Ovary (tissue), 9 donors: ENCODE results near the gene PFDN5. TPM values are rescaled to one million over a fixed set of nuclear protein-coding genes. Genes with fewer than 3 reads are reported as not detected.

ENCODE experiments used
- DNase-seq, 5 donors: peaks; one replicate each; pipeline ENCODE4 v3.0.0-alpha.2; 2019 to 2020
- H3K27ac ChIP-seq, 2 donors: fragments of 200-600 bp; one replicate each; pipeline versions ENCODE4 v1.5.1 to v1.8.0; 2019 to 2022
- H3K27me3 ChIP-seq: fragments of 200-600 bp; one replicate; pipeline ENCODE4 v1.8.0; 2022
- H3K36me3 ChIP-seq: fragments of 200-600 bp; sonication (generic); one replicate; pipeline ENCODE4 v1.5.1; 2019
- H3K4me1 ChIP-seq: one replicate; pipeline ENCODE4 v1.8.1; 2013; ENCODE audit warnings: mild to moderate bottlenecking, moderate library complexity; ENCODE audit not compliant: insufficient read depth
- H3K4me3 ChIP-seq: fragments of 200-600 bp; sonication (generic); one replicate; pipeline ENCODE4 v1.5.1; 2017
- H3K9me3 ChIP-seq, 2 donors: fragments of 200-600 bp in 1 of 2; sonication (generic) in 1 of 2; one replicate each; pipeline versions ENCODE4 v1.5.1 to v1.8.1; 2013 to 2019; ENCODE audit warnings: mild to moderate bottlenecking in 1 of 2, moderate library complexity in 1 of 2
- EP300 ChIP-seq: sonication (generic); formaldehyde crosslinking; IDR thresholded peaks from one replicate; pipeline ENCODE4 v1.6.1; 2017; ENCODE audit warnings: antibody characterized with exemption
- POLR2A ChIP-seq: fragments of 450-650 bp; IDR thresholded peaks from one replicate; pipeline ENCODE4 v1.6.1; 2017; ENCODE audit warnings: antibody characterized with exemption, mild to moderate bottlenecking, moderate library complexity
- WGBS, 3 donors: extraction: QIAGEN DNeasy Blood & Tissue Kit in 1 of 3; methylation state at CpG; one replicate each; pipeline versions ENCODE4 v1.1.5 to v1.1.7; 2013 to 2017; 5-methylcytosine and 5-hydroxymethylcytosine counted together
- intact Hi-C, 4 donors: fragments of 100-400 bp; cut with DNase I; formaldehyde crosslinking; loops; one replicate each; pipeline versions ENCODE4 v1.11.0 to v1.15.1; 2022 to 2023
- polyA plus RNA-seq, 2 donors: library from polyadenylated mRNA; stranded (reverse); fragments of 200-250 nt in 1 of 2; fragments of 350-450 nt in 1 of 2; fragmentation: Illumina TruSeq in 1 of 2; extraction: RNeasy Lipid Tissue Mini Kit (QIAGEN cat#74804) in 1 of 2; gene quantifications; one replicate each; pipeline ENCODE4 v1.2.3, GENCODE V29; 2013 to 2014
- total RNA-seq, 7 donors: library from RNA; depleted of rRNA in 2 of 7; stranded (reverse); fragments of >200 nt in 2 of 7; fragmentation: NEBNext Ultra II Directional in 3 of 7; extraction: Animal tissue kit (Norgen Biotek cat#: 25700) in 3 of 7; gene quantifications; one replicate each; pipeline versions ENCODE4 v1.1.0 to v1.2.4, GENCODE V29; 2016 to 2023
- TF ChIP-seq, protein P1 (sequence below), 3 donors: fragments of 450-650 bp in 2 of 3; fragments of 200-600 bp in 1 of 3; IDR thresholded peaks; one replicate each; pipeline versions ENCODE4 v1.5.1 to v1.8.0; 2016 to 2022; ENCODE audit warnings: antibody characterized with exemption in 3 of 3, mild to moderate bottlenecking in 1 of 3
- donor health status: DM: no; HTN: no; CAD: no; lungs with moderate emphysema.
- donor health status: DM: no; HTN: no; CAD: no.
- donor health status: Bipolar disorder and iron deficiency.
- donor health status: DM: yes; HTN: yes; CAD: no.
- donor health status: DM: no; HTN: no; CAD: no.
- donor health status: DM: yes; HTN: yes; CAD: no.

PFDN5 gene
- total and polyA plus RNA-seq, 9 donors: 603 to 1,792 (median 954) TPM

DNA sequence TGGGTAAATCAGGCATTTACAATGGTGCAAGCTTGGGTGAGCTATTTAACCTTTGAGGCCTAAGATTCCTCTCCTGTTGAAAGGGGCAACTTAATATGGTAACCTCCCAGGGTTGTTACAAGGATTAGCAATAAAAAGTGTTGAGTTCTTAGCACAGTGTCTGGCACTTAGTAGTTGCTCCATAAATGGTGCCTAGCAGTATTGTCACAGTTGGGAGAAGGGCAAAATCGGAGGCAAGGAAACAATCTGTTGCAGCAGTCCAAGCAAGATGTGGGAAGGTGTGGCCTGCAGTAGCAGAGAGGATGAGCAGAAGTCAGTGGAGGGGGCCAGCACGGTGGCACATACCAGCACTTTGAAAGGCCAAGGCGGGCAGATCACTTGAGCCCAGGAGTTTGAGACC, 48.1 kb downstream of the PFDN5 start:
- intact Hi-C loops: no loop called here
- WGBS, 3 donors: 61 to 62% (median 62%) methylated on average over 3 of the region's 3 CpGs
- TF ChIP-seq POLR2A: no peak
- TF ChIP-seq EP300: no peak
- TF ChIP-seq, protein P1, sequence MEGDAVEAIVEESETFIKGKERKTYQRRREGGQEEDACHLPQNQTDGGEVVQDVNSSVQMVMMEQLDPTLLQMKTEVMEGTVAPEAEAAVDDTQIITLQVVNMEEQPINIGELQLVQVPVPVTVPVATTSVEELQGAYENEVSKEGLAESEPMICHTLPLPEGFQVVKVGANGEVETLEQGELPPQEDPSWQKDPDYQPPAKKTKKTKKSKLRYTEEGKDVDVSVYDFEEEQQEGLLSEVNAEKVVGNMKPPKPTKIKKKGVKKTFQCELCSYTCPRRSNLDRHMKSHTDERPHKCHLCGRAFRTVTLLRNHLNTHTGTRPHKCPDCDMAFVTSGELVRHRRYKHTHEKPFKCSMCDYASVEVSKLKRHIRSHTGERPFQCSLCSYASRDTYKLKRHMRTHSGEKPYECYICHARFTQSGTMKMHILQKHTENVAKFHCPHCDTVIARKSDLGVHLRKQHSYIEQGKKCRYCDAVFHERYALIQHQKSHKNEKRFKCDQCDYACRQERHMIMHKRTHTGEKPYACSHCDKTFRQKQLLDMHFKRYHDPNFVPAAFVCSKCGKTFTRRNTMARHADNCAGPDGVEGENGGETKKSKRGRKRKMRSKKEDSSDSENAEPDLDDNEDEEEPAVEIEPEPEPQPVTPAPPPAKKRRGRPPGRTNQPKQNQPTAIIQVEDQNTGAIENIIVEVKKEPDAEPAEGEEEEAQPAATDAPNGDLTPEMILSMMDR (IDR thresholded peaks at IDR 0.05): no peak

GRCh38 chr12:53343969-53344368, 48.6 kb downstream of the PFDN5 start:
- intact Hi-C loops: loop anchor here in 1 of 4 donors (2.0 kb wide), 1 partner anchor 19 kb away; no protein-coding TSS in a partner anchor
- 94 to 98% (median 97%) methylated on average over 4 of the region's 4 CpGs for WGBS, 3 donors
- Histone ChIP-seq H3K27me3 (no peaks in the 10 kb centered on the region), H3K9me3 (no peaks in the 10 kb centered on the region), H3K36me3 (no peaks in the 10 kb centered on the region), H3K4me3 (no peak overlapping the region), H3K4me1 (peaks cover 3% of the 10 kb centered on the region), H3K27ac (peak overlapping the region in 1 of 2 donors; percentile 73)
- TF ChIP-seq, protein P1 (IDR thresholded peaks at IDR 0.05): no peak
- TF ChIP-seq EP300 (no peak), POLR2A (no peak)
- DNase-seq: no peak

More for the DNA sequence above, 48.1 kb downstream of the PFDN5 start:
- no peak overlapping the region for H3K27ac ChIP-seq
- H3K36me3 ChIP-seq: no peaks in the 10 kb centered on the region
- DNase-seq: no peak
- no peaks in the 10 kb centered on the region for H3K9me3 ChIP-seq
- no peaks in the 10 kb centered on the region for H3K27me3 ChIP-seq
- H3K4me3 ChIP-seq: no peak overlapping the region
- peaks cover 3% of the 10 kb centered on the region for H3K4me1 ChIP-seq

DNA sequence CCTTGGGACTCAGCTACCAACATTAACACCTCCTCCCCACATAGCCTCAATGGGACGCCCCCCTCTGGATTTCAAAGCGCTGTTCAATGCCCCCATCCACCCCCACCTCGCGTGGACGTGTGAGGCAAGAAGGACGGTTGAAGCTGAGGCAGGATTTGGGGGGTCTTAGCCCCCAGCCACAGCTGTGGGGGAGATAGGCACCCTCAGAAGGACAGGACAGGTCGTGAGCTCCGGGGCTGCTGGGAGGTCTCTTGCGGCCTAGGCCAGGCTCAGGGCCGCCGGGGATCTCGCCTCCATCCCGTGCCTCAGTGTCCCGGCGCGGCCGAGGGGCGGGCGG, 49.1 kb downstream of the PFDN5 start:
- peak overlapping the region; percentile 46 to 73 for H3K27ac ChIP-seq
- DNase-seq: peak in 1 of 5 donors; percentile 20

DNA sequence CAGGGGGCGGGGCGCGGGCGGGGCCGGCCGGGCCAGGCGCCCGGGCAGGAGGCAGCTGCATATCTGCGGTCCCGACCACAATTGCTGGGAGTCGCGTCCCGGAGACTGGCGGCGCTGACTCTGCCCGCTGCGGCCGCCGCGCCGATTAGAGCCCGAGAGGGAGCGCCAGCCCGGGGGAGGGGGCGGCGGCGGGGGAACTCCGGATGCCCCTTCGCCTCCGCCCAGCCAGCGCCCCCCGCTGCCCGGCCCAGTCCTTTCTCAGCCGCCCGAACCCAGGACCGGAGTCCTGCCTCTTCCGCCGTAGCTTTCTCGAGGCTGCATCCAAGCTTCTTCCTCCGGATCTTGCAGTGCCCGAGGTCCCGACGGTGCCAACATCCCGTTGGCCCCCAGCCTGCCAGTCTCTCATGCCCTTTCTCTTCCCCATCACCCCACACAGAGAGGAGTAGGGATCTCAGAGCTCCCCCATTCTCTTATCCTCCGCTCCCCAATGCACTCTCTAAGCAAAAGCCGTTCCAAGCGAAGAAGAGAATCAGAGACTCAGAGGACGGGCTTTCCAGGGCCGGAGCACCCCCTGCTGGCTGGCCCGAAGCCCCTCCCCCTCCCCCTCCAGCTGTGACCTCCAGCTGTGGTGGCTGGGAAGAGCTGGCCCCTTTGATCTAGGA, 49.6 kb downstream of the PFDN5 start:
- TF ChIP-seq POLR2A (no peak), EP300 (no peak)
- TF ChIP-seq, protein P1 (IDR thresholded peaks at IDR 0.05): peak; percentile 74 to 83 (median 76)
- 0 to 1% (median 1%) methylated on average over 48 to 49 of the region's 50 CpGs for WGBS, 3 donors
- no peaks in the 10 kb centered on the region for H3K9me3 ChIP-seq
- peak overlapping the region; percentile 46 to 73 for H3K27ac ChIP-seq
- peak; percentile 80 to 88 (median 85) for DNase-seq
- intact Hi-C loops: loop anchor here in 2 of 4 donors (1.0 to 2.0 kb wide), 2 partner anchors 20 kb away; no protein-coding TSS in a partner anchor
- no peaks in the 10 kb centered on the region for H3K27me3 ChIP-seq
- peak overlapping the region; percentile 50 for H3K4me3 ChIP-seq
- H3K36me3 ChIP-seq: no peaks in the 10 kb centered on the region
- peaks cover 3% of the 10 kb centered on the region for H3K4me1 ChIP-seq

More for the DNA sequence above, 49.1 kb downstream of the PFDN5 start:
- H3K27me3 ChIP-seq: no peaks in the 10 kb centered on the region
- H3K9me3 ChIP-seq: no peaks in the 10 kb centered on the region
- 2 to 8% (median 3%) methylated on average over 8 to 19 of the region's 19 CpGs for WGBS, 3 donors
- peaks cover 3% of the 10 kb centered on the region for H3K4me1 ChIP-seq
- H3K36me3 ChIP-seq: no peaks in the 10 kb centered on the region
- TF ChIP-seq POLR2A (no peak), EP300 (no peak)
- TF ChIP-seq, protein P1 (IDR thresholded peaks at IDR 0.05): no peak
- H3K4me3 ChIP-seq: peak overlapping the region; percentile 50
- intact Hi-C loops: loop anchor here in 1 of 4 donors (2.0 kb wide), 1 partner anchor 20 kb away; no protein-coding TSS in a partner anchor
